ENCODE data around the gene UCHL5. TPM values are rescaled to one million over a fixed set of nuclear protein-coding genes. Genes with fewer than 3 reads are reported as not detected.
A peak's percentile ranks its signal among the peaks of the same experiment; 100 is the strongest.
"Not testable (repeated sequence)": the region's sequence is repeated elsewhere in the genome, so short reads cannot be mapped to it uniquely, and the experiment has no call there.

The UCHL5 gene
- total RNA-seq, 4 donors from 2014 or later: 26.0 to 40.6 (median 30.7) TPM

DNA sequence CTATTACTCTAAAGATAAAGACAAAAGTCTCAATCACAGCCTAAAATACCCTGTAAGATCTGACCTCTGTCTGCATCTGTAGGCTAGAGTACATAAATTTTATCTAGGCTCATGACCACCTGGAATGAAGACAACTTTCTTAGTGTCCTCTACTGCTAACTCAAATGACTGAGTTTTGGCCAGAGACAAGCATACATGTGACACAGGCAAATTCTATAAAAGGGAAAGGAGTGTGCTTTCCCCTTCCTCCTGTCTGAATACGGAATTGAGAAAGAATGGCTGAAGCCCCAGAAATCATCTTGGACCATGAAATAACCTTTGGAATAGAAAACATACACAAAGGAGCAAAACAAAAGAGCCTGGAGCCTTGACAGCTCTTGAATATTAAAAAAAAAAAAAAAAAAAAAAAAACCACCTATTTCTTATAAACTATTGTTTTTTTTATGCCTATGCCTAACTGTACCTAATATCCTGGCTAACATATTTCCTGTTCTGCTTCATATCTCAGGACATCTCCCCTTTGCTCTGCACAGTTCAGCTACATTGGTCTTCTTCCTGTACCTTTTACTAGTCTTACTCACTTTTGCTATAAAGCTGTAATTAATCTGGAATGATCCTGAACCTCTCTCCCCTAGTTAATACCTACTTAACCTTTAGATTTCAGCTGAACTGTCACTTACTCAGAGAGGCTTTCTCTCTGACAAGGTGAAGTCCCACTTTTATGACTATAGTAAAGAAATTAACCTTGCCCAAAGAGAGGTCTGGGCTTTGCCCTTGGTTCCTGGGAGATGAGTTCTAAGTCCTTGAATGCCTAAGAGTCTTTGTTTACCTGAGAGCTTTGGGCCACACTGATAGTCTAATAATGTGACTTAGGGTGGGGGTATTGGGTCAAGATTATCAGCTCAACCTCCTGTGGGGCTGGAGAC, 16.1 kb downstream of the UCHL5 start:
- peaks cover 0 to 21% of the 10 kb centered on the region in 2 donors for H3K36me3 ChIP-seq
- H3K4me1 ChIP-seq: peaks cover 0 to 4% of the 10 kb centered on the region in 2 donors
- ATAC-seq: no peak
- DNase-seq: no peak
- TF ChIP-seq POLR2A (IDR thresholded peaks at IDR 0.05): no peak
- in situ Hi-C loops (cut with MboI; ENCODE audit: low sequenced_read_pairs in 4 of 4) (no loop called here), intact Hi-C loops (cut with DNase I; ENCODE audit: low total_unique reads) (no loop called here)
- no peak overlapping the region for H3K4me3 ChIP-seq
- H3K27ac ChIP-seq: peak overlapping the region in 2 of 4 donors; percentile 3 to 35
- no peaks in the 10 kb centered on the region for H3K9me3 ChIP-seq
- H3K27me3 ChIP-seq: no peaks in the 10 kb centered on the region

DNA sequence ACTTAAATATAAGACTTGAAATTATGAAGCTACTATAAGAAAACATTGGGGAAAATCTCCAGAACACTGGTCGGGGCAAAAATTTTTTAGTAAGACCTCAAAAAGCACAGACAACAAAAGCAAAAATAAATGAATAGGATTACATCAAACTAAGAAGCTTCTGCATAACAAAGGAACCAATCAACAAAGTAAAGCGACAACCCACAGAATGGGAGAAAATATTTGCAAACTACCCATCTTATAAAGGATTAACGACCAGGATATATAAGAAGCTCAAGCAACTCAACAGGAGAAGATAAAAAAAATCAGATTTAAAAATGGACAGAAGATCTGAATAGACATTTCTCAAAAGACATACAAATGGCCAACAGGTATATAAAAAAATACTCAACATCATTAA, 19.1 kb downstream of the UCHL5 start:
- H3K9me3 ChIP-seq: no peaks in the 10 kb centered on the region
- in situ Hi-C loops (cut with MboI; ENCODE audit: low sequenced_read_pairs in 4 of 4) (no loop called here), intact Hi-C loops (cut with DNase I; ENCODE audit: low total_unique reads) (no loop called here)
- ATAC-seq (no peak), DNase-seq (no peak)
- no peak overlapping the region for H3K27ac ChIP-seq
- TF ChIP-seq, protein P1, sequence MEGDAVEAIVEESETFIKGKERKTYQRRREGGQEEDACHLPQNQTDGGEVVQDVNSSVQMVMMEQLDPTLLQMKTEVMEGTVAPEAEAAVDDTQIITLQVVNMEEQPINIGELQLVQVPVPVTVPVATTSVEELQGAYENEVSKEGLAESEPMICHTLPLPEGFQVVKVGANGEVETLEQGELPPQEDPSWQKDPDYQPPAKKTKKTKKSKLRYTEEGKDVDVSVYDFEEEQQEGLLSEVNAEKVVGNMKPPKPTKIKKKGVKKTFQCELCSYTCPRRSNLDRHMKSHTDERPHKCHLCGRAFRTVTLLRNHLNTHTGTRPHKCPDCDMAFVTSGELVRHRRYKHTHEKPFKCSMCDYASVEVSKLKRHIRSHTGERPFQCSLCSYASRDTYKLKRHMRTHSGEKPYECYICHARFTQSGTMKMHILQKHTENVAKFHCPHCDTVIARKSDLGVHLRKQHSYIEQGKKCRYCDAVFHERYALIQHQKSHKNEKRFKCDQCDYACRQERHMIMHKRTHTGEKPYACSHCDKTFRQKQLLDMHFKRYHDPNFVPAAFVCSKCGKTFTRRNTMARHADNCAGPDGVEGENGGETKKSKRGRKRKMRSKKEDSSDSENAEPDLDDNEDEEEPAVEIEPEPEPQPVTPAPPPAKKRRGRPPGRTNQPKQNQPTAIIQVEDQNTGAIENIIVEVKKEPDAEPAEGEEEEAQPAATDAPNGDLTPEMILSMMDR (IDR thresholded peaks at IDR 0.05 in 4 of 5, conservative IDR thresholded peaks at IDR 0.05 in 1 of 5): no peak
- no peak for TF ChIP-seq POLR2A (IDR thresholded peaks at IDR 0.05)
- no peaks in the 10 kb centered on the region for H3K27me3 ChIP-seq
- H3K36me3 ChIP-seq: peaks cover 0 to under 1% of the 10 kb centered on the region in 2 donors
- H3K4me3 ChIP-seq: no peak overlapping the region
- H3K4me1 ChIP-seq: peaks cover 0 to 4% of the 10 kb centered on the region in 2 donors

DNA sequence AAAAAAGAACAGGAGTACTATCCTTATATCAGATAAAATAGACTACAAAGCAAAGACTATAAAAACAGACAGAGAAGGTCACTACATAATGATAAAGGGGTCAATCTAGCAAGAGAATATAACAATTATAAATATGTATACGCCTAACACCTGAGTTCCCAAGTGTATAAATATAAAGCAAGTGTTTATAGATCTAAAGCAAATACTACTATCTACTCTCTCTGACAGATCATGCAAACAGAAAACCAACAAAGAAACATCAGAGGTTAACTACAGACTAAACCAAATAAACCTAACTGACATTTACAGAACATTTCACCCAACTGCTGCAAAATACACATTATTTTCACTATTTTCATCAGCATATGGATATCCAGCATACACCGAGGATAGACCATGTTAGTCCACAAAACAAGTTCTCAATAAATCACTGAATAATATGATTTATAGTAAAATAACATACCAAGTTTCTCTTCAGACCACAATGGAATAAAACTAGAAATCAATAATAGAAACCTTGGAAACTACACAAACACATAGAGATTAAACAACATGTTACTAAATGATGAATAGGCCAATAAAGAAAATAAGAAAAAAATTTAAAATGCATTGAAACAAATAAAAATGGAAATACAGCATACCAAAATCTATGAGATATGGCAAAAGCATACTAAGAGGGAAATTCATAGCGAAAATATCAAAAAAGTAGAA, 22.7 kb downstream of the UCHL5 start:
- ATAC-seq (no peak), DNase-seq (no peak)
- Histone ChIP-seq H3K27me3 (no peaks in the 10 kb centered on the region), H3K4me1 (no peaks in the 10 kb centered on the region), H3K4me3 (no peak overlapping the region), H3K36me3 (no peaks in the 10 kb centered on the region), H3K9me3 (no peaks in the 10 kb centered on the region), H3K27ac (no peak overlapping the region)
- in situ Hi-C loops (cut with MboI; ENCODE audit: low sequenced_read_pairs in 4 of 4) (no loop called here), intact Hi-C loops (cut with DNase I; ENCODE audit: low total_unique reads) (no loop called here)
- TF ChIP-seq, protein P1 (IDR thresholded peaks at IDR 0.05 in 4 of 5, conservative IDR thresholded peaks at IDR 0.05 in 1 of 5): no peak
- TF ChIP-seq POLR2A (IDR thresholded peaks at IDR 0.05): no peak

- intact Hi-C loops (cut with DNase I; ENCODE audit: low total_unique reads): no loop called here
- TF ChIP-seq, protein P1 (IDR thresholded peaks at IDR 0.05 in 4 of 5, conservative IDR thresholded peaks at IDR 0.05 in 1 of 5): no peak
- TF ChIP-seq POLR2A (IDR thresholded peaks at IDR 0.05): no peak
These were observed 25.6 kb downstream of the UCHL5 start for GRCh38 chr1:193033610-193034009.

GRCh38 chr1:193032643-193033427, 26.3 kb downstream of the UCHL5 start:
- H3K4me3 ChIP-seq; ATAC-seq; H3K9me3 ChIP-seq; H3K27me3 ChIP-seq; intact Hi-C loops (cut with DNase I; ENCODE audit: low total_unique reads); in situ Hi-C loops (cut with MboI; ENCODE audit: low sequenced_read_pairs in 4 of 4); H3K4me1 ChIP-seq; DNase-seq; H3K27ac ChIP-seq; H3K36me3 ChIP-seq: not testable (repeated sequence)

More at GRCh38 chr1:193033610-193034009, 25.6 kb downstream of the UCHL5 start:
- Histone ChIP-seq H3K9me3 (no peaks in the 10 kb centered on the region), H3K27ac (no peak overlapping the region), H3K27me3 (no peaks in the 10 kb centered on the region), H3K36me3 (peaks cover 0 to 5% of the 10 kb centered on the region in 2 donors), H3K4me1 (no peaks in the 10 kb centered on the region), H3K4me3 (no peak overlapping the region)
- ATAC-seq (no peak), DNase-seq (no peak)
- in situ Hi-C loops (cut with MboI; ENCODE audit: low sequenced_read_pairs in 4 of 4): no loop called here
